BJ (cell line): ENCODE data around the gene SLC35G3. TPM values are rescaled to one million over a fixed set of nuclear protein-coding genes. Genes with fewer than 3 reads are reported as not detected.
"Not testable (repeated sequence)": the region's sequence is repeated elsewhere in the genome, so short reads cannot be mapped to it uniquely, and the experiment has no call there.

Experiments
- CTCF ChIA-PET: fragments of 350-600 bp; formaldehyde crosslinking; extraction: SDS; loops from one replicate; lab custom pipeline; 2021; ENCODE audit warnings: antibody characterized with exemption, inconsistent platforms; lab: Yijun Ruan, JAX
- POLR2A ChIA-PET: fragments of 300-600 bp; sonication (Branson Sonifier 250); formaldehyde crosslinking; extraction: SDS; loops from one replicate; lab custom pipeline; 2021; ENCODE audit warnings: antibody characterized with exemption; lab: Charles Lee
- DNase-seq: peaks from one replicate; pipeline ENCODE4 v3.0.0-alpha.2; 2011; ENCODE audit warnings: low read depth
- H3K27me3 ChIP-seq: 2 replicates; pipeline ENCODE4 v1.6.0; 2011; ENCODE audit warnings: low read length; ENCODE audit not compliant: control insufficient read depth, insufficient read depth
- H3K36me3 ChIP-seq: 2 replicates; pipeline ENCODE4 v1.5.1; 2011; ENCODE audit warnings: low read length; ENCODE audit not compliant: control insufficient read depth, insufficient read depth
- H3K4me3 ChIP-seq: 2 replicates; pipeline ENCODE4 v1.5.1; 2011; ENCODE audit warnings: low read depth, mild to moderate bottlenecking, control low read depth, low read length
- polyA plus RNA-seq: library from polyadenylated mRNA; depleted of rRNA; stranded (reverse); fragments of >200 nt; gene quantifications from 2 replicates; pipeline ENCODE4 v1.2.3, GENCODE V29; 2011
- TF ChIP-seq, protein P1 (sequence below): IDR thresholded peaks from 2 replicates; pipeline ENCODE4 v1.5.1; 2011; ENCODE audit warnings: low read depth, mild to moderate bottlenecking, control low read depth, inconsistent platforms, low read length, moderate library complexity; ENCODE audit not compliant: insufficient read depth

Gene SLC35G3
- polyA plus RNA-seq, 1 experiment: not detected

DNA sequence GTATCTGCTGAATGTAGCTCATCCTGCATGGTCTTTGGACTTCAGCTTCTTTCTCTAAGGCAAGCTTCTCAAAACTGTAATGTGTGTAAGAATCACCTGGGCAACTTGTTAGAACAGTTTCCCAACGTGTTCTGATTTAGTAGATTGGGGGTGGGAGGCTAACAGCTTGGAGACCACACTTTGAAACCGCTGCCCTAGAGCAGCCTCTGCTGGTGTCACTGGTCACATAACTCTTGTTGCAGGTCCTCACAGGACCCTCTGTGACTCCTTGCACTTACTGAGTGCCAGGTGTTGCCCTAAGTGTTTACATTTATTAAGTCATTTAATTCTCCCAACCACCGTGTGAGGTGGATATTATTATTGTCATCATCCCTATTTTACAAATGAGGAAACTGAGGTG is 9.9 kb downstream of the SLC35G3 start:
- POLR2A ChIA-PET: no interaction called here
- no peaks in the 10 kb centered on the region for H3K36me3 ChIP-seq
- no peaks in the 10 kb centered on the region for H3K27me3 ChIP-seq
- TF ChIP-seq, protein P1, sequence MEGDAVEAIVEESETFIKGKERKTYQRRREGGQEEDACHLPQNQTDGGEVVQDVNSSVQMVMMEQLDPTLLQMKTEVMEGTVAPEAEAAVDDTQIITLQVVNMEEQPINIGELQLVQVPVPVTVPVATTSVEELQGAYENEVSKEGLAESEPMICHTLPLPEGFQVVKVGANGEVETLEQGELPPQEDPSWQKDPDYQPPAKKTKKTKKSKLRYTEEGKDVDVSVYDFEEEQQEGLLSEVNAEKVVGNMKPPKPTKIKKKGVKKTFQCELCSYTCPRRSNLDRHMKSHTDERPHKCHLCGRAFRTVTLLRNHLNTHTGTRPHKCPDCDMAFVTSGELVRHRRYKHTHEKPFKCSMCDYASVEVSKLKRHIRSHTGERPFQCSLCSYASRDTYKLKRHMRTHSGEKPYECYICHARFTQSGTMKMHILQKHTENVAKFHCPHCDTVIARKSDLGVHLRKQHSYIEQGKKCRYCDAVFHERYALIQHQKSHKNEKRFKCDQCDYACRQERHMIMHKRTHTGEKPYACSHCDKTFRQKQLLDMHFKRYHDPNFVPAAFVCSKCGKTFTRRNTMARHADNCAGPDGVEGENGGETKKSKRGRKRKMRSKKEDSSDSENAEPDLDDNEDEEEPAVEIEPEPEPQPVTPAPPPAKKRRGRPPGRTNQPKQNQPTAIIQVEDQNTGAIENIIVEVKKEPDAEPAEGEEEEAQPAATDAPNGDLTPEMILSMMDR: no peak
- CTCF ChIA-PET: interaction anchor here (0.6 to 1.6 kb wide), 3 partner anchors 10 to 360 kb away, joined by 3 to 6 read pairs (median 4); no protein-coding TSS in a partner anchor
- no peak overlapping the region for H3K4me3 ChIP-seq
- DNase-seq: no peak

DNA sequence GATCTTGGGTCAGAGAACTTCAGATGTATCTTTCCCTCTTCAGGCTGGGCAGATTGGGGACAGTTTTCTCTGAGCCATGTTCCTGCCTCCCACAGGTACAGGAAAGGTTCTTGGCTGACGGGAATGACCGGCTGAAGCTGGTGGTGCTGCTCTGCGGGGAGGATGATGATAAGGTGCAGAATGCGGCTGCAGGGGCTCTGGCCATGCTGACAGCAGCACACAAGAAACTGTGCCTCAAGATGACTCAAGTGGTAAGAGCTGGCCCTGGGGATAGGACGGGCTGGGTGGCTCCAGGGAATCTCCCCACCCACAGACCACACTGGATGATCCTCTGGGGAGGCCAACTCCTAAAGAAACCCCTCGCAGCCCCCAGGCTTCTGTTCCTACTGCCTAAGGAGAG is 10.9 kb downstream of the SLC35G3 start:
- H3K36me3 ChIP-seq: no peaks in the 10 kb centered on the region
- CTCF ChIA-PET: interaction anchor here (0.6 to 0.7 kb wide), 2 partner anchors 352 to 361 kb away, joined by 3 to 4 read pairs; no protein-coding TSS in a partner anchor
- TF ChIP-seq, protein P1: no peak
- H3K4me3 ChIP-seq: no peak overlapping the region
- no peaks in the 10 kb centered on the region for H3K27me3 ChIP-seq
- no peak for DNase-seq
- POLR2A ChIA-PET: no interaction called here

DNA sequence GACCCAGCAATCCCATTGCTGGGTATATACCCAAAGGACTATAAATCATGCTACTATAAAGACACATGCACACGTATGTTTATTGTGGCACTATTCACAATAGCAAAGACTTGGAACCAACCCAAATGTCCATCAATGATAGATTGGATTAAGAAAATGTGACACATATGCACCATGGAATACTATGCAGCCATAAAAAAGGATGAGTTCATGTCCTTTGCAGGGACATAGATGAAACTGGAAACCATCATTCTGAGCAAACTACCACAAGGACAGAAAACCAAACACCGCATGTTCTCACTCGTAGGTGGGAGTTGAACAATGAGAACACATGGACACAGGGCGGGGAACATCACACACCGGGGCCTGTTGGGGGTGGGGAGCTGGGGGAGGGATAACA is 14.8 kb downstream of the SLC35G3 start:
- CTCF ChIA-PET: interaction anchor here (0.7 kb wide), 1 partner anchor 18 kb away, joined by 3 read pairs; no protein-coding TSS in a partner anchor

DNA sequence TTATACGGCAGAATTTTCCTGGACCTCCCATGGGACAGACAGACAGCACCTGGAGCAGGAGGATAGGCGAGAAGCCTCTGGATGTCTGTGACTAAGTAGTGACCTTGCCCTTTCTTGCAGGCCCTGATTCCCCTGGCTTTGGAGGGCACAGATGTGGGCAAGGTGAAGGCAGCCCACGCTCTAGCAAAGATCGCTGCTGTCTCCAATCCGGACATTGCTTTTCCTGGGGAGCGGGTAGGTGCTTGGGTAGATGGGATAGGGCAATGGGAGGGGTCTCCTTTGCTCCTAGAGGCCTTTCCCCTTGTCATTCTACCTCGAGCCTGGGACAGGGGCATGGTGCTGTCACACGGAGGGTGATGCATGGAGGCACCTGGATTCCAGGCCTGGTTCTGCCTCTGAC is 17.3 kb downstream of the SLC35G3 start:
- Histone ChIP-seq H3K27me3 (peaks cover 3% of the 10 kb centered on the region), H3K4me3 (no peak overlapping the region), H3K36me3 (no peaks in the 10 kb centered on the region)
- no peak for DNase-seq
- CTCF ChIA-PET: no interaction called here
- TF ChIP-seq, protein P1: no peak
- POLR2A ChIA-PET: no interaction called here

More for the DNA sequence above, 14.8 kb downstream of the SLC35G3 start:
- H3K36me3 ChIP-seq, DNase-seq, H3K27me3 ChIP-seq, H3K4me3 ChIP-seq, POLR2A ChIA-PET: not testable (repeated sequence)

DNA sequence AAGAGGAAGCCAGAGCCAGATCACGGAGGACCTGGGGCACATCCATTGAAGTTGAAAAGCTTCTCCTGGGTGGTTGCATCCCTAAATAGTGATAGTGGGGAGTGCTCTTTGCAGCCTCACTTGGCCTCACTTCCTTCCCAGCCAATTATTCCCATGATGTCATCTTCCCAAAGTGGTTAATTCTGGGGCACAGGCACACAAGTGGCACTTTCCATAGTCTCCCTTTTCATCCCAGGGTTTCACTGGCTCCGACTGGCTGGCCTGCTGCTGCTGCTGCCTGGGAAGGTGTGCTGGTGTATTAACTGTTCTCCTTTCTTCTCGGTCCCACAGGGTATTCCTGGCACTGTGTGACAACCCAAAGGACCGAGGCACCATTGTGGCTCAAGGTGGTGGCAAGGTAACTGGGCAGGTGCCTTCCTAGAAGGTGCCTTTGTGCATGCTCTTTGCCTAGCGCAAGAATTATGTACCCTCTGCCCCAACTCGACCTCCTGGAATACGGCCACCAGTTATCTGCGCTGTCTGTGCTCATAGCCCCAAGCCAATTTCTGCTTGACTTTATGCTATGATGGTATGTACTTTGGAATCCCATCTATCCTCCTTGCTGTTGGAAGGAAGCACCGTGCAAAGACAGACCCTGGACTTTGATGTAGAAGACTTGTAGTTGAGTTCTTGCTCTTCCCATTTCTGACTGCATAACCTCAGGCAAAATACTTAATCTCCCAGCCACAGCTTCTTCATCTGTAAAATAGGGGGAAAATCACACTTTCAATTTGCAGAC is 18.4 kb downstream of the SLC35G3 start:
- H3K36me3 ChIP-seq: no peaks in the 10 kb centered on the region
- peaks cover 3% of the 10 kb centered on the region for H3K27me3 ChIP-seq
- CTCF ChIA-PET: interaction anchor here (1.3 to 1.7 kb wide), 2 partner anchors 357 to 364 kb away, joined by 3 to 5 read pairs; no protein-coding TSS in a partner anchor
- H3K4me3 ChIP-seq: no peak overlapping the region
- TF ChIP-seq, protein P1: no peak
- POLR2A ChIA-PET: no interaction called here
- DNase-seq: no peak
